Eye (tissue), 1 donor: ENCODE measurements around the gene PPP1R13B.
"Not testable (repeated sequence)": the region's sequence is repeated elsewhere in the genome, so short reads cannot be mapped to it uniquely, and the experiment has no call there.

Experiments
- DNase-seq: peaks from one replicate; pipeline ENCODE4 v3.0.0-alpha.2; 2015

Gene PPP1R13B

DNA sequence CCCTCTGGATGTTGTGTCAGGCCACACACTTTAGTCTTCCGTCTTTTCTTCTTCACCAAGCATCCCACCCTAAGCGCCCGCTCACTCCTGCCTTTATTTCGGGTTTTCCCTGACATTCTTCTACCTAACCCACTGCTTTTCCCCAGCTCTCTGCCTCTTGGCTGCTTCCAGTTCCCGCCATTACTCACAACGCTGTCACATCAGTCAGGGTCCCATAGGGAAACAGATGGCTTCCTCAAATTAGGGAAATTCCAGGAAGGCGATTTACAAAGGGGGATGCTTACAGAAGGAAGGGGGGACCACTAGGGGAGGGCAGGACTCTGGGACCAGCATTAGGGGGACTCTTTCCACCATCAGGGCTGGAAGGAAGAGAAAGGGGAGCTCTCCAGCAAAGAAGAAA is 9.2 kb upstream of the PPP1R13B start:
- no peak for DNase-seq

DNA sequence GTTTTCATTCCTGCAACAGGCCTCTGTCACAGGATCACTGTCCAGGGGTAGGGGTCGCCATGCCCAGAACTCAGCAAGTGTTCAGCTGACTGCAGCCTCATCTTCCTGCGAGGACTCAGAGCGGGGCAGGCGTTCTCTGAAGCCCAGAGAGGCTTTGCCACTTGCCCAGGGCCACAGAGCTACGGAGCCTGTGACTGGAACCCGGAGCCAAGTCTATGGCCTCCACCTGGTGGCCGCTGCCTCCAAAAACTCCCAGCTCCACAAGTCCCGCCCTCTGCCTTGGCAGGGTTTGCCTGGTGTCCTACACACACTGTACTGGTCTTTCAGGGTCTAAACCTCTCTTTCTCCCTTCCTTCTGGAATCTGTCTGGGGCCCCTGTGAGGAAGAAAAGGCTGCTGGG is 8.7 kb upstream of the PPP1R13B start:
- DNase-seq = no peak

DNA sequence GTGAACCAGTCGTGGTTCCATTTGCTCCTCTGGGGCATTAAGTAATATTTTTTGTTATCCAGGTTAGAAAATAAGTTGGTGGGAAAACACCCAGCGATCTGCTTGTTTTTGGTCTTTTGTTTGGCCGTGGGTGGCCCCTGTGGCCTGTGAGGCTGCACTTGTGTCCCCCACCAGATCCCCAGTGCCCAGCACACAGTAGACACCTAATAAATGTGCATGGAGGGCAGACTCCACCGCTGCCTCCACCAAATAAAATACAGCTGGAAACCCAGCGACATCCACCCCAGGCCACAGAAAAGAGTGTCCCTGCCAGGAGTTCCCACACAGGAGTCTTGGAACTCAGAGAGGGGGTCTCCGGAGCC is 8.3 kb upstream of the PPP1R13B start:
- no peak for DNase-seq

DNA sequence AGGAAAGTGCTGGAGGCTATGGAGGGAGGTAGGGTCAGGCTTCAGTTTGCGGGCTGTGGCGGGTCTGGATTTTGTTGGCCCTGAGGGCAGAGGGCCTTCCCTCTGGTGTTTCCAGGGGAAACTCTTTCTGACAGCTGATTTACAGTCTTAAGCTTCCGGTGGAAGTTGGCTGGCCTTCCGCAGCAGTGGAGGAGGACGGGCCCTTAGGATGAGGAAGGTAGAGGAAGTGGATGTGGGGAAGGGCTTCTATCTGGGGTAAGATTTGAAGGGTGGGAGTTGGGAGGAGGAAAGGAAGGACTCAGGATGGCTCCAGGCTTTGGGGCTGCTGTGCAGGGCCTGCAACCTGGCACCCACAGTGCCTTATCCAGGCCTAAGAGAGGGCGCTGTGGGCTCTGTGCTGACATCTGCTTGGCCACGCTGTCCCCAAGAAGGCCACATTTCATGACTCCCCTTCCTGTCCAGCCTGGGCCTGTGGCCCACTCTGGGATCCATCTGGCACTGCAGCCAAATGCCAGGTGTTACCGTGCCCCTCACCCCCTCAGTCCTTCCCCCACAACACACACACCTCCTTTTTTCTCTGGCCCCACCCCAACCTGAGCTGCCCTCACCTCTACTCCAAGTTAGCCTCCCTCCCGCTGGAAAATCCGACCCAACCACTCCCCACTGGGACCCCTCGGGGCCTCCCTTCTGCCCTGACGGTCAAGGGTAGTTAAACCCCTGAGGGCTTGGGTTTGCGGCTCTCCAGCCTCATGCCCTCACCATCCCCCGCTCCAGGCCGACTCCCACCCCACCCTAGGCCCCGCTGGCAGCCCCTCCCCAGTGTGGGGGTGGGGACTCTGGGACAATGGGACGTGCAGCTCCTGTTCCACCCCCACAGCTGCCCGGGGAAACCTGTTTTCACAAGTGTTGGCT is 7.7 kb upstream of the PPP1R13B start:
- peak; percentile 82 for DNase-seq

DNA sequence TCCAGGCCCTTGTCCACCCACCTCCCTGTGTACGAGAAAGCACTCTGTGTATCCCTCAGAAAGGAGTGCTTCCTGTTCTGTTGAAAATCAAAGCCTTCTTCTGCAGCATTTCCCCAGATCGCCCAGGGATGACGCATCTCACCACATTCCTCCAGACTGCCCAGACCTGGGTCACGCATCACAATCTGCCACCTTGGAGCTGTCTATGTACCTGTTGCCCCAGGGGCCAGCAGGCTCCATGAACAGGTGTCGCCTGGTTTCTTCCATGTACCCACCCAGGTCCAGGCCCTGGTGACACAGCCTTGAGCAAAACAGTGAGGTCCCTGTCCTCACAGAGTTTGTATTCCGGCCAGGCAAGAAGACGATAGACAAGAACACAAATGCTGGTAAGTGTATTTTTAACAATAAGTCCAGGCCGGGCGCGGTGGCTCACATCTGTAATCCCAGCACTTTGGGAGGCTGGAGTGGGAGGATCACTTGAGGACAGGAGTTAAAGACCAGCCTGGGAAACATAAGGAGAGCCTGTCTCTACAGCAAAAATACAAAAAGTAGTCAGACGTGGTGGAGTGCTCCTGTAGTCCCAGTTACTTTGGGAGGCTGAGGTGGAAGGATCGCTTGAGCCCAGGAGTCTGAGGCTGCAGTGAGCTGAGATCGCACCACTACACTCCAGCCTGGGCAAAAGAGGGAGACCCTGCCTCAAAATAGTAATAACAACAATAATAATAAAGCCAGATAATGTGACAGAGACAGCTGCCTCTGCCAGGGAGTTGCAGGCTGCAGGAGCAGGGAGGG is 6.8 kb upstream of the PPP1R13B start:
- no peak for DNase-seq

DNA sequence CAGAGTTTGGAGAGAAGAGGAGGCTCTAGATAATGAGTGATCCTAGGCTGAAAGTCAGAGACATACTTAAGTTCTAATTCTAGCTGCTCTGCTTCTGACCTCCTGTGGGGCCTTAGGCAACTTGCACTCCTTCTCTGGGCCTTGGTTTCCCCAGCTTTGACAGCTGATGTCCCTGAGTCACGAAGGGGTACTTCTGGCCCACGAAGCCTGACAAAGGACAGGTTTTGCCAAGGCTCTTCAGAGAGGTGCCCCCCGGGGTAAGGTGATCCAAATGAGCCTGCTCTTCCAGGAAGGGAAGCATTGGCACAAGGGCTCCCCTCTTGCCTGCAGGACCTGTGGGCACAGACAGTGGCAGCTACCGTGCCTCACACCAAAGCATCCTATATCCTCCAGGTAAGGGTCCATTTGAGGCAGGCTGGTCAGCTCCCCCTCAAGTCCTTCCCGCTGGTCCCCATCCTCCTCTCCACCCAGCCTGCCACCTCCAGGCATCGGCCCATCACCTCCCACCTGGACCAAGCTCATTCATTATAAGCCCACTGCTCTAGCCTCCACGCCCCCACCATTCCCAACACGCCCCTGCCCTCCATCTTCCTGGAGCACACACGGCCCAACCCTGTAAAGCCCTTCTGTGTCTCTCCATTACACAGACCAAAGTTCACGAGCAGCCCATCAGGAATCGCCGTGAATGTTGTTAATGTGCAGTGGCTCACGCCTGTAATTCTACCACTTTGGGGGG is 1.9 kb upstream of the PPP1R13B start:
- DNase-seq = no peak

DNA sequence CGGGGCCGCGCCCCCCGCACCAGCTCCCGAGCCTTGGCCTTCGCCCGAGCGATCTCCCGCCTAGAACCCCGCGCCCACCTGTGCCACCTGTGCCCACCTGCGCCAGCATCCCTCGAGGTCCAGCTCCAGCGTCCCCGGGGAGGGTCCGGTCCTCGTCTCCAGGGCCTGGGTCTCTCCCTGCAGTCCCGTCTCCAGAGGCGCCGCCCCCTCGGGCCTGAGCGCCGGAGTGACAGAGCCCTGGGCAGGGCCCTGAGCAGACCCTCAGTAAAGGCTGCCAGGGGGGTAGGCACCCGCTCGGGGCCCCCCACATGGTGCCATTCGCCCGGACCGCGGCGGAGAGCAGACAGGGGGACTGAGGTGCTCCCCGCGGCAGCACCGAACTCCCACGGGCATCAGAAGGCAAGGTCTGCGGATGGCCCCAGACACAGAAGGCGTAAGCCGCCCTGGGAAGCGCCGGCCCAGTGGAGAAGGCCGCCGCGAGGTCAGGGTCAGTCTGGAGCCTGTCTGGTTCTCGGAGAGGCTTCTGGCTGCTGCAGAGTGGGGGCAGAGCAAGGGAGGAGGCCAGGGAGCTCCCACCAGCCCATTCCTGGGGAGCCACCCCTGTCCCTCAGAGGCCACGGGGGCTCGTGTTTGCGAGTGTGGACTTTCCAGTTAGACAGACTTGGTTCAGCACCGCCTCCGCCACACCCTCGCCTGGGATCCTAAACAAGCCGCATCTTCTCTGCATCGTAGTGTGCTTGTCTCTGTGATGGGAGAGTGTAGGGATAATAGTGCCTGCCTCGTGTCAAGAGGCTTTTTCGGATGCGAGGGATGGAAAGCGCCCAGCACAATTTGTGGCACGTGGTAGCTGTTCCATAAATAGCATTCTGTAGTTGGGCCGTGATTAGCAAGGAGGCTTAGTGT is 1.1 kb upstream of the PPP1R13B start:
- peak; percentile 70 for DNase-seq

DNA sequence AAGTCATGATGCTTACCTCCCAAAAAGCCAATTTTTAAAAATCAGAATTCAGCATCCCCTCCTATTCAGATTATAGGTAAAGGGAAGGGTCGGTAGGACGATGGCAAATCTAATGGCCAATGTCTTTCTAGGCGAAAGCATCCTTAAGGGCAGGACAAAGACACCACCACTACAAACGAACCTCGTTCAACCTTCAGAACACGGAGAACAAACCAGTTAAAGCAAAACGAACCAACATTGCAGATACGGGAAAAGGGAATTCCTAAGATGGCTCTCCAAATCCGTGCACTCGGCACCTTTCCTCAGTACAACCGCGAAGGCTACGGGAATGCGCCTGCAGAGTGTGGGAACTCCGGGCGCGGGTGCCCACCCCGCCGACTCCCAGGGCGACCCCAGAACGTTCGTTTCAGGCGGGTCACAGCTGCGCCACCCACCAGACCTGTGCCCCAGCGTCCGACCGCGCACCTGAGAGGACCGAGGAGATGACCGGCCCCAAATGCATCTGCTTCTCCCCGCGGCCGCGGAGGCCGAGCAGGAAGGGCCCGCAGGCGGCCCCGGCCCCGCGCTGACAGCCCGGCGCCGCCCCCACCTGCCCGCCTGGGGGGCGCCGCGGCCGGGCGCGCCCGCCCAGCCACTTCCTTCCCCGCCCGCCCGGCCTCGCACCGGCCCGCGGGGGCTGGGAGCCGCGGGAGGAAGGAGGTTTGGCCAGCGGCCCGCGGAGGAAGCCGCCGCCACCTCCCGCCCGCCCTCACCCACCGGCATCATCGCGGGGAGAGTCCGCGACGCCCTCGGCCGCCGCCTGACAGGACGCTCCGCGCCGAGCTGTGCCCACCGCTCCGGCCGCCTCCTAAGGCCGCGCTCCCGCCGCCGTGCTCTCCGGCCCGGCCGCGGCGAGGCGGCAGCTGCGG is 578 bp downstream of the PPP1R13B start:
- DNase-seq = peak; percentile 71

DNA sequence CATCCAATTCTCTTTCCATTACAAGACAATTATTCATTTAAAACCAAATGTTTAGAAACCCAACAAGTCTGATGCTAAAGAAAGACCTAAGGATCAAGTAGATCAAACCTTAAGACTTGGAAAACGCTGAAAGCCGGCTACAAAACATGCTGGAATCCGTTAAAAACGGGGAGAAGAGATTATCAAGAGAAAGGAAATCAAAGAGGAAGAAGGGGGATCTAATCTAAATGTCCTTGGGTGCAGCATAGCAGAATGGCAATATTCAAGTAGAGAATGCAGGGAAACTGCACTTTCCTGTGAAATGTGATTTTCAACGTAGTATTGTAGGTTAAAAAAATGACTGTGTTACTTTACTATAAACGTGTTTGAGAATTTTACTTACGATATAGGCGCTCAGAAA is 1.3 kb downstream of the PPP1R13B start:
- DNase-seq = peak; percentile 54

DNA sequence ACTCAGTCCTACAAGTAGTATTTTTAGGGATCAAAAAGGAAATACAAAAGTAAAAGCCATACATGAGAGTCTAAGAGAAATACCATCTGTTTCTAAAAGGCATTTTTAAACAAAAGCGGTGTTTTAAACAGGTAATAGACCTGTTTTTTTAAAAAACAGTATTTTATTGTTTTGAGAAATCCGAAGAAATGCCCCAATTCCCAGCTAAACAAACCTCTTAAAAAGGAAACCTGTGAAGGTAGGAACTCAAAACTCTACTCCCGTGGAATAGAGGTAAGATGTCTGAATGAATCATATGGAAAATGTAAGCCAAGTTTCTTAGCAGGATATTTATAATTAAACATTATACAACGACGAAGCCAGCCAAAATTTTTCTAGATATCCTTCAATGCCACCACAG is 2.0 kb downstream of the PPP1R13B start:
- DNase-seq = no peak

DNA sequence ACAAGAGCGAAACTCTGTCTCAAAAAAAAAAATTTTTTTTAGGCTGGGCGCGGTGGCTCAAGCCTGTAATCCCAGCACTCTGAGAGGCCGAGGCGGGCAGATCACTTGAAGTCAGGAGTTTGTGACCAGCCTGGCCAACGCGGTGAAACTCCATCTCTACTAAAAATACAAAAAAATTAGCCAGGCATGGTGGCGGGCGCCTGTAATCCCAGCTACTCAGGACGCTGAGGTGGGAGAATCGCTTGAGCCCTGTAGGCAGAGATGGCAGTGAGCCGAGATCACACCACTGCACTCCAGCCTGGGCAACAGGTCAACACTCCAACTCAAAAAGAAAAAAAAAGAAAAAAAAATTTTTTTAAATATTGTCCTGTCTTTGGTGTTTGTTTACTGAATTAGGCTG is 6.1 kb downstream of the PPP1R13B start:
- DNase-seq = not testable (repeated sequence)

DNA sequence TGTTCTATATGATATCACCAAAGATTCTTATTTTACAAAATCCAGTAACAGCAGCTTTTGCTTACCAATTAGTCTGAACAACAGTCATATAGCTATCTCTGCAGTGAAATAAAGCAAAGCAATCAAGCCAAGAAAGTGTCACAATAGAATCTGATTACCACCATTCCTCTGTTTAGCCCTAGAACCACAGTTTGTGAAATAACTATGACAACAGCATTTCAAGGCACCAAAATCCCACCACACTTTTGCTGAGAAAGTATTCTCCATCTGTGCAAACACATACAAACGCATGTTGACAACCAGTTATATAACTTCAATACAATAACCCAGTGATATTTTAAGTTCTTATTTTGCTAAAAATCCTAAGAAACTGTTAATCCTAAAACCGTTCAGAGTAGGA is 7.4 kb downstream of the PPP1R13B start:
- DNase-seq = no peak

DNA sequence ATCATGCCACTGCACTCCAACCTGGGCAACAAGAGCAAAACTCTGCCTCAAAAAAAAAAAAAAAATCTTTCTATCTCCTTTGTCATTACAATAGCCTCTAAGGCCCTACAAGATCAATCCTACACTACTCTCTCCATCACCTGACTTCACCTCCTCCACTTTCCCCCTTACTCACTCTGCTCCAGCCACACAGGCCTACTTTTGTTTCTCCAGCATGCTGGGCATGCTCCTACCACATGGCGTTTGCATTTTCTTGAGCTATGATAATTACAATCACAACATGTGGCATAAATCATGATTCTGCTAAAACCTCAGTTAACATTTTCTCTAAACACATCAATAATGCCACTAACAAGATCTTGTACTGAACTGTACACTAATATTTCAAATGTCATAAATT is 7.8 kb downstream of the PPP1R13B start:
- DNase-seq = no peak

DNA sequence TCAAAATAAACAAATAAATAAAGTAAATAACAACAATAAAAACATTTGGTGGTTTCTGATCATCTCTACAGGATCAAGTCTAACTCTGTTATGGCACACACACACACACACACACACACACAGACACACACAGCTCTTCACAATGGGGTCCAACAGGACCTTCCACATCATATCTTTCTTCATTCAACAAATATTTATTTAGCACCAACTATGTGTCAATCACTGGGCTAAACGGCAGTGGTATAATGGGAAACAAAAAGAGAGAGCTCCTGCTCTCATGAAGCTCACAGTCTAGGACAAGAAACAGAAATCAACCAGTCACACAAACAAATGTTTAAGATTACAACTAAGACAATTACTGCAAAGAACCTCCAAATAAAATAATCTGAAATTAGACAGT is 9.3 kb downstream of the PPP1R13B start:
- no peak for DNase-seq

DNA sequence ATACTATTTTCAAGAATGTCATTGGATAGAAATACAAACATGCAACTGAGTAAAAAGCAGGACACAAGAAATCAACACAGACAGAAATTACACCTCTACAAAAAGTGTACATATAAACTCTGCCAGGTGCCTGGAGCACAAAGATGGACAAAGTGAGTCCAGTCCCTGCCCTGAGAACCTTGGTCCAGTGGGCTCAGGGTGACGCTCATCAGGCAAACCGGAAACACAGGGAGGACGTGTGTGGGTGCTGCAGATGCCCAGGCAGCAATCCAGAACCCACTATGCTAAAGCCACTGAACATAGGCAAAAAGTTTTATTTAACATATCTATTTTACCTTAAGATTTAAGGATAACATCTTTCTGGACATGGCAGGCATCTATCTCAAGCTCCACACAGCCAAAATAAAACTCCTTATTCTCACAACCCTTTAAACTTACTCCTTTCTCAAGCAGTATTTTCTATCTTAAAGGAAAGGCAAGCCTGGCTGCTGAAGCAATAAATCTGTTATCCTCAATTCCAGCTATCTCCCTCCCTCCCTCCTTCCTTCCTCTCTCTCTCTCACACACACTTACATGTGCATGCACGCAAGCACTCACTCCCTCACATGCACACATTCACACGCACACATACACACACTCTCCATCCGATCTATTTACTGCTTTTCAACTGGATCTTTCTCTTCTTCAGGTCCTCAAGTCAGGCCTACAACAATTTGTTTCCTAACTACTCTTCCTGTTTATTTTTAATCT is 10.2 kb downstream of the PPP1R13B start:
- no peak for DNase-seq

DNA sequence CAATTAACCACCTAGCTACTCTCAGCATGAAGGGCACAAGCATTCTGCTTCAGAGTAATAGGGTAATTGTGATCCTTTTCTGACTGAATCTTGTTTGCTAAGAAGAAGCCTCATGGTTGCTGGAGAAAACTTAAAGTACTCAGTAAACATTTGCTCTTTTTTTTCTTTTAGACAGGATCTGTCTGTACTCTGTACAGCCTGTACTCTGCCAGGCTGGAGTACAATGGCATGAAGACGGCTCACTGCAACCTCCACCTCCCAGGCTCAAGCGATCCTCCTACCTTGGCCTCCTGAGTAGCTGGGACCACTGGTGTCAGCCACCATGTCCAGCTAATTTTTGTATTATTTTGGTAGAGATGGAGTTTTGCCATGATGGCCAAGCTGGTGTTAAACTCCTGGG is 12.4 kb downstream of the PPP1R13B start:
- DNase-seq = no peak

DNA sequence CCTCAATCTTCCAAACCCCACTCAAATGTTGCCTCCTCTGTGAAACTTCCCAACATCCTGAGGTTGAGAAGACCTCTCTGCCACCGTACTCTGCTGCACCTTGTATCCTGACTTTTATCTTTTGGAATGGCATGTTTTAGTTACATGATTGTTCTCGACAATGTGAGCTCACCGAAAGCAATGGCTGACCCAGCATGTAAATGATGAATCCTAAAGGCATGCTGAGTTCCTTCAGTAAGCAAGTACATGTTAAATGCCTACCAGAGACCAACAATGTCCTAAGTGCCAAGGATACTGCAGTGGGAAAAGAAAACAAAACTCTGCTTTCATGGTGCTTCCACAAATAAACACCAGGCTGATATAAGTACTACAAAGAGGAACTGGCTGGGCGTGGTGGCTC is 13.7 kb downstream of the PPP1R13B start:
- no peak for DNase-seq

DNA sequence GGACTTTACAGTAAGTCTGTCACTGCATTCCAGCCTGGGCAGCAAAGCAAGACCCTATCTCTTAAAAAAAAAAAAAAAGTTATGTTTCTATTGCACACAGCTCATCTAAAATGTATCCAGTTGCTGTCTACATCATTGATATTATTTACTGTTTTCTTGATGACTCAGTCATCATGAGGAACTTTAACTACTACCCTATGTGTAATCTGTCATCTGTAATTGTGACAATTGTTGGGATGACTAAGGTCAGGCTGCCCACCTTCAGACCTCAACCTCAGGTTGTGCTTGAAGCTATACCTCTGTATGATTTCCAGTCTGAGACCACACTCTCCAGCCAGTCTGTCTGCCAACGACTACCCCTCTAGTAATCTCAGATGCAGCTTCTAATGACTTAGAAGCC is 15.3 kb downstream of the PPP1R13B start:
- no peak for DNase-seq

DNA sequence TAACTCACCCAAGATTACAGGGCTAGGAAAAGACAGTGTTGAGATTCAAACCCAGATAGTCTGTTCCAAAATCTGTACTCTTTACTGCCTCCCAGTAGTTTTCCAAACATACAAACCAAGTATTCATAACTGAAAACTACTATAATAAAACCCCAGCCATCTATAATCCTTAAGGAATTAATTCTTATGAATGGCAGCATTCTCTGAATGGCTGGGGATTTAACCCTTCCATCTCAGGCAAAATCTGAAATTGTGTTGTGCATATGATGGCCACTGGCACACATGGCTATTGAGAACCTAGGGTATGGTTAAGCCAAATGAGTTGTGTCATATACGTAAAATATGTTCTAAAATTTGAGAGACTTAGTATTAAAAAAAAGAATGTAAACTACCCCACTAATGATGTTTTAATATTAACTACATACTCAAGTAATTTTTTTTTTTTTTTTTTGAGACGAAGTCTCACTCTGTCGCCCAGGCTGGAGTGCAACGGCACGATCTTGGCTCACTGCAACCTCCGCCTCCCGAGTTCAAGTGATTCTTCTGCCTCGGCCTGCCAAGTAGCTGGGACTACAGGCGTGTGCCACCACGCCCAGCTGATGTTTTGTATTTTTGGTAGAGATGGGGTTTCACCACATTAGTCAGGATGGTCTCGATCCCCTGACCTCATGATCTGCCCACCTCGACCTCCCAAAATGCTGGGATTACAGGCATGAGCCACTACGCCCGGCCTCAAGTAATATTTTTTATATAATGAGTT is 16.7 kb downstream of the PPP1R13B start:
- no peak for DNase-seq
